Astrocyte (in vitro differentiated cells and primary cell): ENCODE results near the gene FOXD3. TPM values are rescaled to one million over a fixed set of nuclear protein-coding genes. Genes with fewer than 3 reads are reported as not detected.

Source experiments
- DNase-seq: peaks from one replicate; pipeline ENCODE4 v3.0.0-alpha.2; 2010; ENCODE audit warnings: low read depth
- FAIRE-seq: peaks from 2 replicates; lab custom pipeline; 2011; peaks lifted over from hg19 to GRCh38; lab: Jason Lieb, UNC
- H2AFZ ChIP-seq: 2 replicates; pipeline ENCODE4 v1.6.0; 2012; ENCODE audit warnings: low read depth, low read length, inconsistent platforms
- H3K27ac ChIP-seq: 2 replicates; pipeline ENCODE4 v1.5.1; 2011; ENCODE audit warnings: low read depth, low read length, inconsistent platforms
- H3K27me3 ChIP-seq: 2 replicates; pipeline ENCODE4 v1.6.0; 2011; ENCODE audit warnings: low read length, inconsistent platforms; ENCODE audit not compliant: insufficient read depth
- H3K36me3 ChIP-seq: 2 replicates; pipeline ENCODE4 v1.5.1; 2011; ENCODE audit warnings: low read length, inconsistent platforms; ENCODE audit not compliant: insufficient read depth
- H3K4me1 ChIP-seq: 2 replicates; pipeline ENCODE4 v1.5.1; 2011; ENCODE audit warnings: low read length, inconsistent platforms; ENCODE audit not compliant: insufficient read depth
- H3K4me2 ChIP-seq: 2 replicates; pipeline ENCODE4 v1.6.0; 2012; ENCODE audit warnings: low read length, inconsistent platforms
- H3K4me3 ChIP-seq: 2 replicates; pipeline ENCODE4 v1.5.1; 2011; ENCODE audit warnings: low read depth, mild to moderate bottlenecking, low read length, inconsistent platforms; ENCODE audit not compliant: insufficient read depth
- H3K79me2 ChIP-seq: 2 replicates; pipeline ENCODE4 v1.6.0; 2012; ENCODE audit warnings: mild to moderate bottlenecking, low read length, inconsistent platforms; ENCODE audit not compliant: insufficient read depth
- H3K9ac ChIP-seq: 2 replicates; pipeline ENCODE4 v1.6.0; 2012; ENCODE audit warnings: mild to moderate bottlenecking, low read length, inconsistent platforms
- H3K9me3 ChIP-seq: 2 replicates; pipeline ENCODE4 v1.5.1; 2012; ENCODE audit warnings: low read depth, mild to moderate bottlenecking, low read length, inconsistent platforms; ENCODE audit not compliant: insufficient read depth
- H4K20me1 ChIP-seq: 2 replicates; pipeline ENCODE4 v1.6.0; 2012; ENCODE audit warnings: low read length, inconsistent platforms; ENCODE audit not compliant: insufficient read depth
- H3K27ac Mint-ChIP-seq: one replicate; pipeline ENCODE4 v1.8.0; 2021; ENCODE audit warnings: mild to moderate bottlenecking, mixed read lengths; ENCODE audit not compliant: unreplicated experiment
- H3K27me3 Mint-ChIP-seq: one replicate; pipeline ENCODE4 v1.8.0; 2021; ENCODE audit warnings: low read depth, mixed read lengths; ENCODE audit not compliant: unreplicated experiment
- H3K36me3 Mint-ChIP-seq: one replicate; pipeline ENCODE4 v1.8.0; 2021; ENCODE audit warnings: low read depth, mixed read lengths; ENCODE audit not compliant: unreplicated experiment
- H3K4me1 Mint-ChIP-seq: one replicate; pipeline ENCODE4 v1.8.0; 2021; ENCODE audit warnings: low read depth, mixed read lengths; ENCODE audit not compliant: unreplicated experiment
- H3K4me3 Mint-ChIP-seq: one replicate; pipeline ENCODE4 v1.8.0; 2021; ENCODE audit warnings: mild to moderate bottlenecking, moderate library complexity, mixed read lengths; ENCODE audit not compliant: unreplicated experiment
- H3K9me3 Mint-ChIP-seq: one replicate; pipeline ENCODE4 v1.8.0; 2021; ENCODE audit warnings: mild to moderate bottlenecking, mixed read lengths; ENCODE audit not compliant: unreplicated experiment
- CTCF ChIP-seq: IDR thresholded peaks from 2 replicates; pipeline ENCODE4 v1.5.1; 2011; ENCODE audit warnings: low read depth, mild to moderate bottlenecking, inconsistent platforms, low read length, moderate library complexity; ENCODE audit not compliant: insufficient read depth
- EZH2 ChIP-seq: IDR thresholded peaks from 2 replicates; pipeline ENCODE4 v1.6.1; 2012; ENCODE audit warnings: mild to moderate bottlenecking, low read length, inconsistent platforms; ENCODE audit not compliant: insufficient read depth
- total RNA-seq: library from RNA; stranded (reverse); gene quantifications from 2 replicates; pipeline ENCODE4 v1.2.1, GENCODE V29; 2021

The FOXD3 gene
- total RNA-seq, 1 donor from 2014 or later, result not detected

- no peak overlapping the region for H3K27ac Mint-ChIP-seq
- Histone ChIP-seq H4K20me1 (no peaks in the 10 kb centered on the region), H3K4me2 (no peak overlapping the region), H3K27ac (no peak overlapping the region), H3K4me1 (no peaks in the 10 kb centered on the region), H2AFZ (no peak overlapping the region), H3K36me3 (no peaks in the 10 kb centered on the region), H3K9ac (no peak overlapping the region), H3K4me3 (no peak overlapping the region), H3K79me2 (no peaks in the 10 kb centered on the region), H3K27me3 (peaks cover 10% of the 10 kb centered on the region), H3K9me3 (no peaks in the 10 kb centered on the region)
- TF ChIP-seq CTCF (no peak), EZH2 (no peak)
- H3K4me1 Mint-ChIP-seq, result no peaks in the 10 kb centered on the region
- H3K36me3 Mint-ChIP-seq, result no peaks in the 10 kb centered on the region
- DNase-seq (no peak), FAIRE-seq (no peak)
- peaks cover 2% of the 10 kb centered on the region for H3K27me3 Mint-ChIP-seq
- no peak overlapping the region for H3K4me3 Mint-ChIP-seq
- no peaks in the 10 kb centered on the region for H3K9me3 Mint-ChIP-seq
Observed at GRCh38 chr1:63359561-63359960, 37.2 kb downstream of the FOXD3 start.

- Mint-ChIP-seq H3K27me3 (no peaks in the 10 kb centered on the region), H3K9me3 (no peaks in the 10 kb centered on the region), H3K4me1 (peaks cover 4% of the 10 kb centered on the region), H3K27ac (no peak overlapping the region), H3K36me3 (no peaks in the 10 kb centered on the region), H3K4me3 (no peak overlapping the region)
- no peaks in the 10 kb centered on the region for H3K9me3 ChIP-seq
- no peak overlapping the region for H3K4me3 ChIP-seq
- no peak overlapping the region for H3K4me2 ChIP-seq
- no peak overlapping the region for H2AFZ ChIP-seq
- no peaks in the 10 kb centered on the region for H3K36me3 ChIP-seq
- no peaks in the 10 kb centered on the region for H3K79me2 ChIP-seq
- DNase-seq (no peak), FAIRE-seq (no peak)
- peaks cover 2% of the 10 kb centered on the region for H3K4me1 ChIP-seq
- TF ChIP-seq CTCF (no peak), EZH2 (no peak)
- peaks cover 7% of the 10 kb centered on the region for H3K27me3 ChIP-seq
- no peak overlapping the region for H3K27ac ChIP-seq
- no peak overlapping the region for H3K9ac ChIP-seq
- H4K20me1 ChIP-seq, result no peaks in the 10 kb centered on the region
Observed at GRCh38 chr1:63362073-63362472, 39.7 kb downstream of the FOXD3 start.

GRCh38 chr1:63362578-63362977 lies 40.2 kb downstream of the FOXD3 start:
- Mint-ChIP-seq H3K9me3 (no peaks in the 10 kb centered on the region), H3K27ac (no peak overlapping the region), H3K27me3 (no peaks in the 10 kb centered on the region), H3K36me3 (no peaks in the 10 kb centered on the region), H3K4me3 (no peak overlapping the region), H3K4me1 (peaks cover 4% of the 10 kb centered on the region)
- H3K4me2 ChIP-seq, result no peak overlapping the region
- TF ChIP-seq CTCF, result no peak
- TF ChIP-seq EZH2, result no peak
- no peak overlapping the region for H3K27ac ChIP-seq
- DNase-seq, result no peak
- no peak overlapping the region for H2AFZ ChIP-seq
- H4K20me1 ChIP-seq, result no peaks in the 10 kb centered on the region
- no peak overlapping the region for H3K9ac ChIP-seq
- H3K4me3 ChIP-seq, result no peak overlapping the region
- no peaks in the 10 kb centered on the region for H3K79me2 ChIP-seq
- FAIRE-seq, result no peak
- no peaks in the 10 kb centered on the region for H3K9me3 ChIP-seq
- H3K27me3 ChIP-seq, result peaks cover 7% of the 10 kb centered on the region
- H3K36me3 ChIP-seq, result no peaks in the 10 kb centered on the region
- peaks cover 4% of the 10 kb centered on the region for H3K4me1 ChIP-seq
